ENCODE data around the gene DUSP8.
"Not testable (repeated sequence)": the region's sequence is repeated elsewhere in the genome, so short reads cannot be mapped to it uniquely, and the experiment has no call there.

Gene DUSP8

GRCh38 chr11:1519028-1520010 lies 52.8 kb downstream of the DUSP8 start:
- DNase-seq (ENCODE audit: low read depth, low spot score), result no peak
- H3K27ac ChIP-seq, result no peak overlapping the region

GRCh38 chr11:1518301-1518700 lies 53.8 kb downstream of the DUSP8 start:
- no peak for DNase-seq (ENCODE audit: low read depth, low spot score)
- no peak overlapping the region for H3K27ac ChIP-seq

GRCh38 chr11:1517117-1518005 lies 54.7 kb downstream of the DUSP8 start:
- H3K27ac ChIP-seq, result no peak overlapping the region
- no peak for DNase-seq (ENCODE audit: low read depth, low spot score)

GRCh38 chr11:1516273-1517067 lies 55.6 kb downstream of the DUSP8 start:
- DNase-seq (ENCODE audit: low read depth, low spot score), result no peak

GRCh38 chr11:1515082-1516060 lies 56.7 kb downstream of the DUSP8 start:
- H3K27ac ChIP-seq, result no peak overlapping the region
- DNase-seq (ENCODE audit: low read depth, low spot score), result no peak

More at GRCh38 chr11:1516273-1517067, 55.6 kb downstream of the DUSP8 start:
- H3K27ac ChIP-seq, result no peak overlapping the region

- DNase-seq (ENCODE audit: low read depth, low spot score), result no peak
- H3K27ac ChIP-seq, result no peak overlapping the region
Observed at GRCh38 chr11:1514336-1515061, 57.6 kb downstream of the DUSP8 start.

GRCh38 chr11:1513326-1514296 lies 58.5 kb downstream of the DUSP8 start:
- H3K27ac ChIP-seq, result no peak overlapping the region
- no peak for DNase-seq (ENCODE audit: low read depth, low spot score)

- DNase-seq (ENCODE audit: low read depth, low spot score); H3K27ac ChIP-seq: not testable (repeated sequence)
Observed at GRCh38 chr11:1512531-1513258, 59.4 kb downstream of the DUSP8 start.

- no peak for DNase-seq (ENCODE audit: low read depth, low spot score)
- no peak overlapping the region for H3K27ac ChIP-seq
Observed at GRCh38 chr11:1511937-1512496, 60.1 kb downstream of the DUSP8 start.

GRCh38 chr11:1510928-1511327 lies 61.1 kb downstream of the DUSP8 start:
- DNase-seq (ENCODE audit: low read depth, low spot score), result no peak
- no peak overlapping the region for H3K27ac ChIP-seq

GRCh38 chr11:1510351-1510750 lies 61.7 kb downstream of the DUSP8 start:
- H3K27ac ChIP-seq; DNase-seq (ENCODE audit: low read depth, low spot score): not testable (repeated sequence)

- no peak for DNase-seq (ENCODE audit: low read depth, low spot score)
- H3K27ac ChIP-seq, result no peak overlapping the region
Observed at GRCh38 chr11:1509626-1510255, 62.3 kb downstream of the DUSP8 start.

- H3K27ac ChIP-seq, result no peak overlapping the region
- no peak for DNase-seq (ENCODE audit: low read depth, low spot score)
Observed at GRCh38 chr11:1508986-1509385, 63.1 kb downstream of the DUSP8 start.

GRCh38 chr11:1508491-1508891 lies 63.6 kb downstream of the DUSP8 start:
- H3K27ac ChIP-seq, result no peak overlapping the region
- DNase-seq (ENCODE audit: low read depth, low spot score), result no peak

- no peak overlapping the region for H3K27ac ChIP-seq
- DNase-seq (ENCODE audit: low read depth, low spot score), result no peak
Observed at GRCh38 chr11:1507381-1508140, 64.5 kb downstream of the DUSP8 start.

Measured in epithelial cell of prostate (primary cell).